Neural progenitor cell (in vitro differentiated cells): ENCODE results near the gene PTPN14. TPM values are rescaled to one million over a fixed set of nuclear protein-coding genes. Genes with fewer than 3 reads are reported as not detected.

Source experiments
- DNase-seq: peaks from one replicate; pipeline ENCODE4 v3.0.0-alpha.2; 2016; ENCODE audit warnings: low spot score
- H2AFZ ChIP-seq: fragments of 200-600 bp; sonication (generic); replicated peaks from 2 replicates; pipeline ENCODE4 v1.6.1; 2016; ENCODE audit warnings: antibody characterized with exemption
- H3F3A ChIP-seq: fragments of 200-600 bp; sonication (generic); 2 replicates; pipeline ENCODE4 v1.6.1; 2016; ENCODE audit warnings: antibody characterized with exemption, low read depth
- H3K27ac ChIP-seq: fragments of 200-600 bp; sonication (generic); 2 replicates; pipeline ENCODE4 v1.5.1; 2016; ENCODE audit warnings: mild to moderate bottlenecking
- H3K27me3 ChIP-seq: fragments of 200-600 bp; sonication (generic); 2 replicates; pipeline ENCODE4 v1.6.1; 2016; ENCODE audit warnings: mild to moderate bottlenecking, moderate library complexity
- H3K36me3 ChIP-seq: fragments of 200-600 bp; sonication (generic); 2 replicates; pipeline ENCODE4 v1.5.1; 2016
- H3K4me1 ChIP-seq: fragments of 200-600 bp; sonication (generic); 2 replicates; pipeline ENCODE4 v1.6.1; 2016; ENCODE audit warnings: mixed run types
- H3K4me2 ChIP-seq: fragments of 200-600 bp; sonication (generic); 2 replicates; pipeline ENCODE4 v1.6.1; 2016
- H3K4me3 ChIP-seq: fragments of 200-600 bp; sonication (generic); 2 replicates; pipeline ENCODE4 v1.5.1; 2016
- H3K79me2 ChIP-seq: fragments of 200-600 bp; sonication (generic); 2 replicates; pipeline ENCODE4 v1.6.1; 2016; ENCODE audit warnings: low read depth
- H3K9ac ChIP-seq: fragments of 200-600 bp; sonication (generic); 2 replicates; pipeline ENCODE4 v1.6.1; 2016
- H3K9me3 ChIP-seq: fragments of 200-600 bp; sonication (generic); 2 replicates; pipeline ENCODE4 v1.5.1; 2016; ENCODE audit warnings: low read depth
- H4K20me1 ChIP-seq: fragments of 200-600 bp; sonication (generic); 2 replicates; pipeline ENCODE4 v1.6.1; 2016; ENCODE audit warnings: low read depth
- H3K27ac Mint-ChIP-seq: 3 replicates; pipeline ENCODE4 v1.8.0; 2021; ENCODE audit warnings: mixed read lengths
- H3K27me3 Mint-ChIP-seq: 2 replicates; pipeline ENCODE4 v1.8.0; 2022; ENCODE audit warnings: low read depth, mild to moderate bottlenecking, inconsistent platforms, moderate library complexity, mixed read lengths; ENCODE audit not compliant: insufficient read depth
- H3K36me3 Mint-ChIP-seq: 3 replicates; pipeline ENCODE4 v1.8.0; 2021; ENCODE audit warnings: mixed read lengths
- H3K4me1 Mint-ChIP-seq: 3 replicates; pipeline ENCODE4 v1.8.0; 2021; ENCODE audit warnings: mixed read lengths
- H3K4me3 Mint-ChIP-seq: 3 replicates; pipeline ENCODE4 v1.8.0; 2021; ENCODE audit warnings: mild to moderate bottlenecking, moderate library complexity, mixed read lengths
- H3K9me3 Mint-ChIP-seq: 3 replicates; pipeline ENCODE4 v1.8.0; 2020; ENCODE audit warnings: mixed read lengths
- EZH2 ChIP-seq: fragments of 200-600 bp; sonication (generic); IDR thresholded peaks from 2 replicates; pipeline ENCODE4 v1.6.1; 2017; ENCODE audit warnings: antibody characterized with exemption, mild to moderate bottlenecking, moderate library complexity
- EZH2phosphoT487 ChIP-seq: fragments of 200-600 bp; sonication (generic); IDR thresholded peaks from 2 replicates; pipeline ENCODE4 v1.6.1; 2017; ENCODE audit warnings: antibody characterized with exemption
- total RNA-seq: library from RNA; depleted of rRNA; stranded (reverse); fragments of >200 nt; gene quantifications from 2 replicates; pipeline ENCODE4 v1.2.3, GENCODE V29; 2015; ENCODE audit warnings: low replicate concordance
- TF ChIP-seq, protein P1 (sequence below): fragments of 200-600 bp; sonication (generic); IDR thresholded peaks from 2 replicates; pipeline ENCODE4 v1.5.1; 2017; ENCODE audit warnings: antibody characterized with exemption, mild to moderate bottlenecking

The PTPN14 gene
- total RNA-seq, 1 donor from 2014 or later, result 28.3 TPM

DNA sequence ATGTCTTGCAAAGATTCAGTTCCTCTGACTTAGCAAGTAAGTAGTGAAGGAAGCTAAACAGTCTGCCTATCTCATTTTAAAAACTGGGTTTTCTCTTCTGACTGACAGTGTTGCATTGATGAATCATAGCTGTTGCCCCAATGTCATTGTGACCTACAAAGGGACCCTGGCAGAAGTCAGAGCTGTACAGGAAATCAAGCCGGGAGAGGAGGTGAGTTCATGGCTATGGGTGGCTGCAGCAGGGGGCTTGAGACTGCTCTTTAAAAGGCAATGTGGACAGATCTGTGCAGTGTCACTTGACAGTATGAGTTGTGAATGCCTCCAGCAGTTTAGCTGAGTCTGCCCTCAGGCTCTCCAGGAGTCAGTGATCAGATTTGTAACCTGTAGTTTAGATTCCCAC is 223.9 kb downstream of the PTPN14 start:
- Mint-ChIP-seq H3K9me3 (no peaks in the 10 kb centered on the region), H3K4me3 (no peak overlapping the region), H3K4me1 (peaks cover 7% of the 10 kb centered on the region), H3K27me3 (no peaks in the 10 kb centered on the region), H3K36me3 (peaks cover 2% of the 10 kb centered on the region), H3K27ac (no peak overlapping the region)
- no peaks in the 10 kb centered on the region for H3F3A ChIP-seq
- no peaks in the 10 kb centered on the region for H3K36me3 ChIP-seq
- TF ChIP-seq EZH2 (no peak), EZH2phosphoT487 (no peak)
- TF ChIP-seq, protein P1, sequence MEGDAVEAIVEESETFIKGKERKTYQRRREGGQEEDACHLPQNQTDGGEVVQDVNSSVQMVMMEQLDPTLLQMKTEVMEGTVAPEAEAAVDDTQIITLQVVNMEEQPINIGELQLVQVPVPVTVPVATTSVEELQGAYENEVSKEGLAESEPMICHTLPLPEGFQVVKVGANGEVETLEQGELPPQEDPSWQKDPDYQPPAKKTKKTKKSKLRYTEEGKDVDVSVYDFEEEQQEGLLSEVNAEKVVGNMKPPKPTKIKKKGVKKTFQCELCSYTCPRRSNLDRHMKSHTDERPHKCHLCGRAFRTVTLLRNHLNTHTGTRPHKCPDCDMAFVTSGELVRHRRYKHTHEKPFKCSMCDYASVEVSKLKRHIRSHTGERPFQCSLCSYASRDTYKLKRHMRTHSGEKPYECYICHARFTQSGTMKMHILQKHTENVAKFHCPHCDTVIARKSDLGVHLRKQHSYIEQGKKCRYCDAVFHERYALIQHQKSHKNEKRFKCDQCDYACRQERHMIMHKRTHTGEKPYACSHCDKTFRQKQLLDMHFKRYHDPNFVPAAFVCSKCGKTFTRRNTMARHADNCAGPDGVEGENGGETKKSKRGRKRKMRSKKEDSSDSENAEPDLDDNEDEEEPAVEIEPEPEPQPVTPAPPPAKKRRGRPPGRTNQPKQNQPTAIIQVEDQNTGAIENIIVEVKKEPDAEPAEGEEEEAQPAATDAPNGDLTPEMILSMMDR, result no peak
- no peaks in the 10 kb centered on the region for H3K79me2 ChIP-seq
- no peaks in the 10 kb centered on the region for H3K9me3 ChIP-seq
- no peaks in the 10 kb centered on the region for H4K20me1 ChIP-seq
- DNase-seq, result no peak
- H2AFZ ChIP-seq, result no peak overlapping the region
- H3K4me1 ChIP-seq, result no peaks in the 10 kb centered on the region
- no peak overlapping the region for H3K27ac ChIP-seq
- H3K4me3 ChIP-seq, result no peak overlapping the region
- H3K9ac ChIP-seq, result no peak overlapping the region
- no peaks in the 10 kb centered on the region for H3K27me3 ChIP-seq
- no peak overlapping the region for H3K4me2 ChIP-seq

DNA sequence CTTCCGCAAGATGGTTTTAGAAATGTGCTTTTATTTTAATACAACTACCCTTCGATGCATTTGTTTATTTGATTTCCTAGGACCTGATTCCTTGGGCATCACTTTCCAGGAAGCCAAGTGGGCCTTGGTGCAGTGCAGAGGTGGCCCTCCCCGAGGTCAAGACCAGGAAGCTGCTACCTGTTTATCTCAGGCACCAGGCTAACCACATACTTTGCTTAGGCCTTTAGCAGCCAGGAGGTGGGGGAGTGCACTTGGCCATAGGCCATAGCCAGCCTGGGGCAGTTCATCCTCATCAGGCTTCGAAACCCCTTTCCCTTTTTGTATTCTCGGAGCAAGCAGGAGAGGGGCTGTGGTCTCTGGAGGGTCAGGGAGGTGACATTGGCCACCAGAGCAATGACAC is 225.0 kb downstream of the PTPN14 start:
- no peaks in the 10 kb centered on the region for H3F3A ChIP-seq
- H3K27me3 ChIP-seq, result no peaks in the 10 kb centered on the region
- Mint-ChIP-seq H3K36me3 (peaks cover 3% of the 10 kb centered on the region), H3K27ac (no peak overlapping the region), H3K4me1 (peaks cover 7% of the 10 kb centered on the region), H3K27me3 (no peaks in the 10 kb centered on the region), H3K4me3 (no peak overlapping the region), H3K9me3 (no peaks in the 10 kb centered on the region)
- no peaks in the 10 kb centered on the region for H3K4me1 ChIP-seq
- no peak overlapping the region for H3K9ac ChIP-seq
- H3K4me2 ChIP-seq, result no peak overlapping the region
- no peak overlapping the region for H3K27ac ChIP-seq
- H3K9me3 ChIP-seq, result no peaks in the 10 kb centered on the region
- H3K36me3 ChIP-seq, result no peaks in the 10 kb centered on the region
- no peaks in the 10 kb centered on the region for H3K79me2 ChIP-seq
- no peaks in the 10 kb centered on the region for H4K20me1 ChIP-seq
- DNase-seq, result no peak
- TF ChIP-seq, protein P1, result no peak
- TF ChIP-seq EZH2 (no peak), EZH2phosphoT487 (no peak)
- no peak overlapping the region for H3K4me3 ChIP-seq
- H2AFZ ChIP-seq, result no peak overlapping the region

DNA sequence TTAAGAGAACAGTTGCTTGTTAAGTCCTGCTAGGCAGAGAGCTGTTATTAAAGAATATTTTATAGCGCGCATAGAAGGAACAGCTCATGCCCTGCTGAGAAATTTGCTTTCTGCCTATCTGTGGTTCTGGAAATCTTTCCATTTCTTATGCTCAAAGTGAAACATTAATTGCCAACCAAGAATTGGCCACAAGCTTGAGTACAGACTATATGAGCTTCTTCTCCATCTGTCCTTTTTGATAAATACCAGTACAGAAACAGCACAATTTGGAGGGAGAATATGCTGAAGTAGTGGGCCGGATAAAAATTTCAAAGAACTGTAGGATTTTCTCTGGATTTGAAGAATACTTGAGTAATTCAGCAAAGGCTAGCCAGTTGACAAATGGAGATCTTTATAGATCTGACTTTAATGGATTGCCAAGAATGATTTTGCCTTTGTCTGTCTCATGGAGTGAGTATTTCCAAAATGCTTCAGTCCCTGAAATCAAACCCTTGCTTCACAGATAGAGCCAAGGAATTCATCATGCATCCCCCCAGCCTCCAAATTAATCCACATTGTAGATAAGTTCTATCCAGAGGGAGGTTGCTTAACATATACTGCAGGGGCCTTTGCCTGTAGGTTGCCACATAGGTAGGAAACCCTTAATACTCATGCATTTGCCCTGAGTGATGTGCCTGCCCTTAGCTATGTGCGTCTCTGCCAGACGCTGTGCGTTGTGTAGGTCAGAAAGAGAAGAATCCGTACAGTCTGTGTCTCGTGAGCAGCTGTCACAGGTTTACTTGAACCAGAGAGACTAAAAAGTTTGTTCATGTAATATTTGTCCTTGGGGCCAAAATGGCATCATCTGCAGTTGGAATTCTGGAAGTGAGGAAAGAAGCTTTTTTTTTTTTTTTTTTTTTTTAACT is 226.3 kb downstream of the PTPN14 start:
- no peak overlapping the region for H3K4me2 ChIP-seq
- no peaks in the 10 kb centered on the region for H3K36me3 ChIP-seq
- Mint-ChIP-seq H3K27ac (no peak overlapping the region), H3K27me3 (no peaks in the 10 kb centered on the region), H3K4me1 (peaks cover 7% of the 10 kb centered on the region), H3K4me3 (no peak overlapping the region), H3K36me3 (peaks cover 3% of the 10 kb centered on the region), H3K9me3 (no peaks in the 10 kb centered on the region)
- no peak overlapping the region for H3K27ac ChIP-seq
- no peak for DNase-seq
- H4K20me1 ChIP-seq, result no peaks in the 10 kb centered on the region
- H3K9me3 ChIP-seq, result no peaks in the 10 kb centered on the region
- no peaks in the 10 kb centered on the region for H3K27me3 ChIP-seq
- H3K4me3 ChIP-seq, result no peak overlapping the region
- no peak overlapping the region for H2AFZ ChIP-seq
- TF ChIP-seq EZH2 (no peak), EZH2phosphoT487 (no peak)
- TF ChIP-seq, protein P1, result no peak
- no peaks in the 10 kb centered on the region for H3K79me2 ChIP-seq
- H3K4me1 ChIP-seq, result no peaks in the 10 kb centered on the region
- H3F3A ChIP-seq, result no peaks in the 10 kb centered on the region
- H3K9ac ChIP-seq, result no peak overlapping the region
